Measurements from ENCODE around the gene C13orf42.

- TF ChIP-seq, protein P1, sequence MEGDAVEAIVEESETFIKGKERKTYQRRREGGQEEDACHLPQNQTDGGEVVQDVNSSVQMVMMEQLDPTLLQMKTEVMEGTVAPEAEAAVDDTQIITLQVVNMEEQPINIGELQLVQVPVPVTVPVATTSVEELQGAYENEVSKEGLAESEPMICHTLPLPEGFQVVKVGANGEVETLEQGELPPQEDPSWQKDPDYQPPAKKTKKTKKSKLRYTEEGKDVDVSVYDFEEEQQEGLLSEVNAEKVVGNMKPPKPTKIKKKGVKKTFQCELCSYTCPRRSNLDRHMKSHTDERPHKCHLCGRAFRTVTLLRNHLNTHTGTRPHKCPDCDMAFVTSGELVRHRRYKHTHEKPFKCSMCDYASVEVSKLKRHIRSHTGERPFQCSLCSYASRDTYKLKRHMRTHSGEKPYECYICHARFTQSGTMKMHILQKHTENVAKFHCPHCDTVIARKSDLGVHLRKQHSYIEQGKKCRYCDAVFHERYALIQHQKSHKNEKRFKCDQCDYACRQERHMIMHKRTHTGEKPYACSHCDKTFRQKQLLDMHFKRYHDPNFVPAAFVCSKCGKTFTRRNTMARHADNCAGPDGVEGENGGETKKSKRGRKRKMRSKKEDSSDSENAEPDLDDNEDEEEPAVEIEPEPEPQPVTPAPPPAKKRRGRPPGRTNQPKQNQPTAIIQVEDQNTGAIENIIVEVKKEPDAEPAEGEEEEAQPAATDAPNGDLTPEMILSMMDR (IDR thresholded peaks at IDR 0.05): no peak
- TF ChIP-seq POLR2A (IDR thresholded peaks at IDR 0.05): no peak
- TF ChIP-seq EP300 (IDR thresholded peaks at IDR 0.05): no peak
Observed at GRCh38 chr13:51107996-51108395, 3.1 kb downstream of the C13orf42 start.
